SK-N-SH treated with all-trans-retinoic acid at 6 μM for 48 hours (cell line): ENCODE results near the gene SUGCT.
A peak's percentile ranks its signal among the peaks of the same experiment; 100 is the strongest.

ENCODE experiments used
- ARNTL ChIP-seq: fragments of 450-650 bp; formaldehyde crosslinking; IDR thresholded peaks from 2 replicates; pipeline ENCODE4 v1.5.0; 2020; ENCODE audit warnings: low read depth, mild to moderate bottlenecking, moderate library complexity, borderline replicate concordance
- BACH2 ChIP-seq: fragments of 250-450 bp; sonication (Bioruptor Pico); IDR thresholded peaks from 2 replicates; pipeline ENCODE4 v1.9.0; 2021; ENCODE audit warnings: mild to moderate bottlenecking, borderline replicate concordance
- GLIS3 ChIP-seq: fragments of 250-450 bp; sonication (Bioruptor Pico); IDR thresholded peaks from 2 replicates; pipeline ENCODE4 v1.5.0; 2020; ENCODE audit warnings: mild to moderate bottlenecking, moderate library complexity
- ISL1 ChIP-seq: fragments of 250-450 bp; sonication (Bioruptor Pico); IDR thresholded peaks from 2 replicates; pipeline ENCODE4 v2.1.2; 2022; ENCODE audit warnings: mild to moderate bottlenecking, moderate library complexity
- OSR1 ChIP-seq: fragments of 250-450 bp; sonication (Bioruptor Pico); IDR thresholded peaks from 2 replicates; pipeline ENCODE4 v1.8.0; 2022; ENCODE audit warnings: moderate library complexity, mild to moderate bottlenecking, inconsistent platforms
- PPARA ChIP-seq: fragments of 250-450 bp; sonication (Bioruptor Pico); IDR thresholded peaks from 2 replicates; pipeline ENCODE4 v1.5.0; 2020; ENCODE audit warnings: mild to moderate bottlenecking, borderline replicate concordance
- SNAI2 ChIP-seq: fragments of 250-450 bp; sonication (Bioruptor Pico); IDR thresholded peaks from 2 replicates; pipeline ENCODE4 v1.5.0; 2020; ENCODE audit warnings: mild to moderate bottlenecking, moderate library complexity
- ZC3H10 ChIP-seq: fragments of 250-450 bp; sonication (Bioruptor Pico); IDR thresholded peaks from 2 replicates; pipeline ENCODE4 v1.5.1; 2021; ENCODE audit warnings: mild to moderate bottlenecking, moderate library complexity
- ZNF70 ChIP-seq: fragments of 450-650 bp; formaldehyde crosslinking; IDR thresholded peaks from 2 replicates; pipeline ENCODE4 v1.5.0; 2020; ENCODE audit warnings: mild to moderate bottlenecking, moderate library complexity
- ZNF8 ChIP-seq: fragments of 450-650 bp; formaldehyde crosslinking; IDR thresholded peaks from 2 replicates; pipeline ENCODE4 v1.5.0; 2020; ENCODE audit warnings: mild to moderate bottlenecking, moderate library complexity
- TF ChIP-seq, protein P1 (sequence below): fragments of 250-450 bp; sonication (Bioruptor Pico); IDR thresholded peaks from 2 replicates; pipeline ENCODE4 v1.8.0; 2020; ENCODE audit warnings: mild to moderate bottlenecking, moderate library complexity, borderline replicate concordance
- TF ChIP-seq, protein P2 (sequence below): fragments of 250-450 bp; sonication (Bioruptor Pico); IDR thresholded peaks from 2 replicates; pipeline ENCODE4 v1.5.1; 2021; ENCODE audit warnings: mild to moderate bottlenecking, moderate library complexity

- no peak for TF ChIP-seq BACH2
- no peak for TF ChIP-seq ARNTL (CRISPR knock-in tag)
- TF ChIP-seq GLIS3 (CRISPR knock-in tag) = no peak
- TF ChIP-seq SNAI2 (CRISPR knock-in tag) = no peak
- TF ChIP-seq OSR1 (CRISPR knock-in tag) = no peak
- TF ChIP-seq, protein P1, sequence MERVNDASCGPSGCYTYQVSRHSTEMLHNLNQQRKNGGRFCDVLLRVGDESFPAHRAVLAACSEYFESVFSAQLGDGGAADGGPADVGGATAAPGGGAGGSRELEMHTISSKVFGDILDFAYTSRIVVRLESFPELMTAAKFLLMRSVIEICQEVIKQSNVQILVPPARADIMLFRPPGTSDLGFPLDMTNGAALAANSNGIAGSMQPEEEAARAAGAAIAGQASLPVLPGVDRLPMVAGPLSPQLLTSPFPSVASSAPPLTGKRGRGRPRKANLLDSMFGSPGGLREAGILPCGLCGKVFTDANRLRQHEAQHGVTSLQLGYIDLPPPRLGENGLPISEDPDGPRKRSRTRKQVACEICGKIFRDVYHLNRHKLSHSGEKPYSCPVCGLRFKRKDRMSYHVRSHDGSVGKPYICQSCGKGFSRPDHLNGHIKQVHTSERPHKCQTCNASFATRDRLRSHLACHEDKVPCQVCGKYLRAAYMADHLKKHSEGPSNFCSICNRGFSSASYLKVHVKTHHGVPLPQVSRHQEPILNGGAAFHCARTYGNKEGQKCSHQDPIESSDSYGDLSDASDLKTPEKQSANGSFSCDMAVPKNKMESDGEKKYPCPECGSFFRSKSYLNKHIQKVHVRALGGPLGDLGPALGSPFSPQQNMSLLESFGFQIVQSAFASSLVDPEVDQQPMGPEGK (CRISPR knock-in tag) = no peak
- no peak for TF ChIP-seq ZNF70
- peak; percentile 99 for TF ChIP-seq ISL1 (CRISPR knock-in tag)
- TF ChIP-seq PPARA (CRISPR knock-in tag) = no peak
- TF ChIP-seq, protein P2, sequence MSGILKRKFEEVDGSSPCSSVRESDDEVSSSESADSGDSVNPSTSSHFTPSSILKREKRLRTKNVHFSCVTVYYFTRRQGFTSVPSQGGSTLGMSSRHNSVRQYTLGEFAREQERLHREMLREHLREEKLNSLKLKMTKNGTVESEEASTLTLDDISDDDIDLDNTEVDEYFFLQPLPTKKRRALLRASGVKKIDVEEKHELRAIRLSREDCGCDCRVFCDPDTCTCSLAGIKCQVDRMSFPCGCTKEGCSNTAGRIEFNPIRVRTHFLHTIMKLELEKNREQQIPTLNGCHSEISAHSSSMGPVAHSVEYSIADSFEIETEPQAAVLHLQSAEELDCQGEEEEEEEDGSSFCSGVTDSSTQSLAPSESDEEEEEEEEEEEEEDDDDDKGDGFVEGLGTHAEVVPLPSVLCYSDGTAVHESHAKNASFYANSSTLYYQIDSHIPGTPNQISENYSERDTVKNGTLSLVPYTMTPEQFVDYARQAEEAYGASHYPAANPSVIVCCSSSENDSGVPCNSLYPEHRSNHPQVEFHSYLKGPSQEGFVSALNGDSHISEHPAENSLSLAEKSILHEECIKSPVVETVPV (CRISPR knock-in tag) = no peak
- no peak for TF ChIP-seq ZNF8 (CRISPR knock-in tag)
- TF ChIP-seq ZC3H10 (CRISPR knock-in tag) = no peak
Measured at GRCh38 chr7:40205992-40206391, 71.2 kb downstream of the SUGCT start.
